DMS153 treated with DMSO at 0.1 percent for 48 hours (cell line): Measurements from ENCODE around the gene GORASP1.

Source experiments
- DNase-seq: peaks from one replicate; lab custom pipeline; 2025; ENCODE audit not compliant: unreplicated experiment; lab: John Stamatoyannopoulos, UW

Gene GORASP1

DNA sequence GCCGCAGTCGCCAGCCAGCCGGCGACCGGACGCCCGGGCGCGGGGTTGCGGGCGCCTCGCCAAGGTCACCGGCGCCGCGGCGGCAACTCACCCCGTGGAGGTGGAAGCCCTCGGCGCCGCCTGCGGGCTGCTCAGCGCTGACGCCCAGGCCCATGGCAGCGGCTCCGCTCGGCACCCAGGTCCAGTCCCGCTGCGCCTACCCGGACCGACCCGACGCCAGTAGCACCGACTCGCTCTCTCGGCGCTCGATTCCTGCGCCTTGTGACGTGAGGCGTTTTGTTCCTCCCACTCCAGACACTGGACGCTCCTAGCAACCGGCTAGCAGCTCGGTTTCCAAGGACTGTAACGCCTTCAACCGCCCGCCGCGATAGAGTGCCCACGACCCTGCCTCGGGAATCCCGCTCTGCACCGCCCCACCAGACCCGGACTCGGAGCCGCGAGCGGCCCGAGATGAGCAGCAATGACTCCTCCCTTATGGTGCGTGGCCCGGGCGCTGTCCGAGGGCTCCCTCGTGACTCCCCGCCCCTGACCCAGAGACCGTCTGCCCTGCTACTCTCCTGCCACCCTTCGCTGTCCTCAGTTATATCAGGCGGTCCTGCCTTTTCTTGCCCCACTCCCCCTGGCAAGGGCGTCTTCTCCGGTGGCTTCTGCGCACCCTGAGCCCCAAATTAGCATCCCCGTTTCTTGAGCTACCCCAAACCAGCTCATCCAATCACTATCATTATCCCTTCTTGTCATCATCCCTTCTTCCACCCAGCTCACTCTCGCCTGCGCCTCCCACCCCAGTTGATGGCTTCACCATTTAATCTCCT, at the start of gene GORASP1, which contains the start of gene TTC21A:
Gene GORASP1, minus strand, starts transcription at position 240 of the 812 bp plus-strand sequence. Its CDS starts 86 bp downstream, at position 154.
Gene TTC21A, plus strand, starts transcription at position 293 of the 812 bp plus-strand sequence. Its CDS starts 158 bp downstream, at position 451.
- peak; percentile 4 for DNase-seq

DNA sequence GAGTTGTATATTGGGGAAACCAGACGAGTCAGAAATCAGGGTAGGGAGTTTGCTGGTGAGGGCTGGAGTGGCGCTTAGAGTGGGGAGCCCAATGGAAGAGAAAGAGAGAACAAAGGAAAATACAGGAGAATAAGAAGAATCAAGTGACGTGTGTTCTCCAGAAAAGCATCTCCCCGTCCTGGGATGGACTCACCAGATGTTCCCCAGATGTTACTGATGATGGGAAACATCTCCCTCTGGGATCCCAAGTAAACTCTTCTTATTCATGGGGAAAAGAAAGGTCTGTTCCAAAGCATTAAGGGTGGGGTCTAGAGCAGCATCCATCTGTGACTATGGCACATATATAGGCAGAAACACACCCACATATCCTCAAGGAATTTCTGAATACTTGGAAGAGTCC, 49.0 kb upstream of the GORASP1 start:
- DNase-seq, result no peak

DNA sequence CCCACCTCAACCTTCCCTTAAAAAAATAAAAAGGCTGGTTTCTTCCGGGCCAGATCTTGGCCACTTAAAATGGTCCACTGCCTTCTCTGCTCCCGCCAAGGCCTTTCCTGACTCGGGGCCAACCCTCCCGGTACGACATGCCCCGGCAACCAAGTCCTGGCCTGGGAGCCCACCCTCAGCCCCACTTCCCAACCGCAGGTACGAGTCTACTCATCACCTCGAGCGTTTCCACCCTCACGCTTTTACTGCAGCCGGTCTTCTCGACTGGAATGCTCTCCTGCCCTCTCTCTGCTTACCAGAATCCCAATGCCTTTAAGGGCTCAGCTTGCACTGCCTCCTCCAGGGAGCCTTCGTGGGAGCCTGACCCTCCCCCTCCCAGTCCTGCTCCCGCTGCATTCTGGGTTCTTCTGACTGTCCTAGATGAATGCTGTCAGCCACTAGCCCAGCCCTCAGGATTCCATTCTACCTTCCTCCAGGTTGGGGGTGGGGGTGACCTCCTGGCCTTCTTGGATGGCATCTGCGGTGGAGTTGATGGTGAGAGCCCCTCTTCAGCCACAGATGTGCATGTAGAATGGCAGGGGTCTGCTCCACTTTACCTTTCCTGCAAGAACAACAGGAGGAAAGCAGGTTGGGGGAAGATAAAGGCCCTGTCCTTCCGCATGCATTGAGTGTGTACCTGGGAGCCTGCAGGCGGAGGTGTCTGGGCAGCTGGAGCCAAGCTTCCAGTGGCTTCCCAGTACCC, 47.0 kb upstream of the GORASP1 start:
- DNase-seq, result no peak

DNA sequence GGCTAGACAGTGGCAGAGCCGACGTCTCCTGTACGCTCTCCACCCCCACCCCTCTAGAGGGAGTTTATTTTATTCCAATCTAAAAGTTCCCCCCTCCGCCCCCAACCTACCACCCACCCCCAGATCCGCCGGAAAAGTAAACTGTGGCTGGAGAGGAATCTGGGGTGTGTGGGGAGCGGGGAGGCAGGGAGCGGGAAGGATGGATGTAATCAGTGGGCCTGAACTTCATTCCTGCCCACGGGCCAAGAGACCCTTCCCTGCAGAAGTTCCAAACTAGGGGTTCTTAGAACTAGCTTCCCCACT, 46.5 kb upstream of the GORASP1 start:
- no peak for DNase-seq

DNA sequence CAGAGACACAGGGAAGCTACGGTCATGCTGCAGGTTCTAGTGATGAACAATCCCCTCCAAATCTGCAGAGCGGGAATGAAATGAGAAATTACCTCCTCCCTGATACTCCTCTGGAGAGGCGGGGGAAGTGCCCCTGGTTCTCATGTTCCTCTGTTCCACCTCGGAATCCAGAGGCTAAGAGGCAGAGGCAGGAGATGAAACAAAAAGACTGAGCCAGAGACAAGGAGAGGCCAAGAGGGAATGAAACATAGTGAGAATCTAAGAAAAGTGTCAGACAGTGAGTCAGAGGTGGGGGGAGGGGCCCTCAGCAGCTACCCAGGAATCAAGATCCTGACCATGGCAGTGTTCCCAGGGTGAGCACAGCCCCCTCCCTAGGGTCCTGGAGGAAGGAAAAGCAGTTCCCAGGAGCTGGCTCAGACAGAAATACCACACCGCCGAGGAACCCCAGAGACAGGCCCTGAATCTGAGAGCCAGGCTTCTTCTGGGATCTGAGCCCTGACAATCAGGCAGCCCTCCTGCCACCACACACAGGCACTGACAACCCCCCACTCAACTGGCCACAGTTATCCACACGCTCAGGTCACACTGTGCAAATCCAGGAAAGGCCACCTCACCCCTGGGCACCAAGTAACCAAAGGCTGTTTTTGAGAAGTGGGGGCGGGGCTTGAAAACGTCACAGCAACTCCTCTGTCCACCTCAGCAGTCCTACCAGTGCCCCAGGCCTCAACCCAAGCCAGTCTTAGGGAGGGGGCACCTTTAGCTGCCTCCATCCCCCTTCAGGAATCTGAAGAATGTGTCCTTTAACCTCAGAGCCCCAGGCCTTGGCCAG, 43.6 kb upstream of the GORASP1 start:
- DNase-seq, result no peak

DNA sequence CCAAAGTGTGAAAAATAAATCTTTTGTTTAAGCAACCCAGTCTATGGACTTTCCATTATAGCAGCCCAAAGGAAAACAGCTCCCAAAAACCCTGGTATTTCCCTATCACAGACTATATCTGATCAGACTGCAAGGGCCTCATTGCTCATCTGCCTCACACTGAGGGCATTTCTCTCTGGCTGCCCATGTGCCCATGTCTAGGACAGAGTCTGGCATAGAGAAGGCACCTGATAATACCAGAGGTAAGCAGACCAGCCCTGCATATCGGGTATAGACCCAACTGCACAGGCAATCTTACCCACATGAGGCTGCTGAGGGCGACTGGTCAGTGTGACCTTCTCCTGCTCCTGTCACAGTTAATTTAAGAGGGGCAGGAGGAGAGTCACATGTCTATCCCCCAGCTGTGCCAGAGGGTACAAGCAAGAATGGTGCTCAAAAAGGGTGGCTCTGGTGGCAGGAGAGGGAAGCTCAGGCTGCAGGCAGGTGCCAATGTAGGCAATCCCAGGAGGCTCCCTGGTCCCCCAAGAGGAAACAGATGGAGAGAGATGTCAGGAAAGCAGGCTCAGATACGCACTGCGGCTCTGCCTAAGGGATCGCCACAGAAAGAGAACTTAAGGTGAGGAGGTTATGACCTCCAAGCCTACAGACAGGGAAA, 42.8 kb upstream of the GORASP1 start:
- peak; percentile 1 for DNase-seq

DNA sequence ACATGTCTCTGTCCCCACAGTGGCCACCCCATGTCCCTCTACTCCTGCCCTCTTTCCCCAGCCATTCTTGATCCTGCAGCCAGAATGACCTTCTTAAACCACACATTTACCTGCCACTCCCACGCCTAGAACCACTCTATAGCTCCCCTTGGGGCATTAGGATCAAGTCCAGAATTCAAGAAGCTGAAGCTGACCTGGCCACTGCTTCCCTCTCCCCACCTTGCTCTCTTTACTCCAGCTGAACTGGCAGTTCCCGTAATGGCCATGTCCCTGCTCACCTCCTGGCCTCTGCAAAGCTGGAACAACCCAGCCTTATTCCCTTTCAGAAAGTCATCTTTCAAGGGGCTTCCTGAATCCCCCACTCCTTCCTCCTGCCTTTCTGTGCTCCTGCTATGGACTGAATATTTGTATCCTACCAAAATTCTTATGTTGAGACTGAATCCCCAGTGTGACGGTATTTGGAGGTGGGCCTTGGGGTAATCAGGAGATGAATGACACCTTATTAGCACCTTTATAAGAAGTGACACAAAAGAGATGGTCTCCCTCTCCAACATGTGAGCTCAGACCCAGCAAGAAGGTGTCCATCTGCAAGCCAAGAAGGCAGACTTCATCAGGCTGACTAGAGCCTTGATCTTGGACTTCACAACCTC, 42.2 kb upstream of the GORASP1 start:
- DNase-seq, result no peak

DNA sequence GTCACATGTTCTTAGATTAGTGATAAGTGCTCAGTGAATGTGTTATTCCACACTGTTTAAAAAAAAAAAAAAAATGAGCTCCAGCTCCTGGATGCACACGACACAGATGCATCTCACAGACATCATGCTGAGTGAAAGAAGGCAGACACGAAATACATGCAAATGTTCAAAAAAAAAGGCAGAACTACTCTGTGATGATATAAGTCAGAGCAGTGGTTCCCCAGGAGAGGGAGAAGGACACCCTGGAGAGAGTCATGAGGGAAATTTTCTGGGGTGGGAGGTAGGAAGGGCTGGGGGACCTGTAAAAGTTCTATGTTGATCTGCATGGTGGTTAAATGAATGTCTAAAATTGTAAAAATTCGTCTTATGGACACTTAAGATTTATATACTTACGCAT, 41.6 kb upstream of the GORASP1 start:
- DNase-seq, result no peak

DNA sequence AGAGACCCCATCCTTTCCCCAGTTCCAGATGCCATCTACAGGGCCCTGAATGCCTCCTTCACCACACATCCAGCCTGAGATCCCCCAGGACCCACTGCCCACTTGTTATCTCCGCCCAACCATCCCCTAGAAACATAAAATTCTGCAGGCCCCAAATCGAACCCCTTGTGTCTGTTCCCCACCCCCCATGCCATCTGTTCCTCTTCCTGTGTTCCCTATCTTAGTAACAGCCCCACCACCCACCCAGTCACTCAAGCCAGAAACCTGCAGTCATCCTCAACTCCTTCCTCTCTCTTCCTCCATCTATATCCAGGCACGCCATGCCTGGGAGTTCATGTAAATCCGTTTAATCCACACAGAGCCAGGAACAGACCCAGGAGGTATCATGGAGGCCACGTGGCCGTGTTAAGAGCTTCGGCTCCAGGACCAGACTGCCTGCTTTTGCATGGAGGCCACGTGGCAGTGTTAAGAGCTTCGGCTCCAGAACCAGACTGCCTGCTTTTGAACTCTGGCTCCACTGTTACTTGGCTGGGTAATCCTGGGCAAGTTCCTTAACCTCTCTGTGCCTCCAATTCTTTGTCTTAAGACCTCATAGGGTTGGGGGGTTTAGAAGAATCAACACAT, 41.1 kb upstream of the GORASP1 start:
- DNase-seq, result no peak

DNA sequence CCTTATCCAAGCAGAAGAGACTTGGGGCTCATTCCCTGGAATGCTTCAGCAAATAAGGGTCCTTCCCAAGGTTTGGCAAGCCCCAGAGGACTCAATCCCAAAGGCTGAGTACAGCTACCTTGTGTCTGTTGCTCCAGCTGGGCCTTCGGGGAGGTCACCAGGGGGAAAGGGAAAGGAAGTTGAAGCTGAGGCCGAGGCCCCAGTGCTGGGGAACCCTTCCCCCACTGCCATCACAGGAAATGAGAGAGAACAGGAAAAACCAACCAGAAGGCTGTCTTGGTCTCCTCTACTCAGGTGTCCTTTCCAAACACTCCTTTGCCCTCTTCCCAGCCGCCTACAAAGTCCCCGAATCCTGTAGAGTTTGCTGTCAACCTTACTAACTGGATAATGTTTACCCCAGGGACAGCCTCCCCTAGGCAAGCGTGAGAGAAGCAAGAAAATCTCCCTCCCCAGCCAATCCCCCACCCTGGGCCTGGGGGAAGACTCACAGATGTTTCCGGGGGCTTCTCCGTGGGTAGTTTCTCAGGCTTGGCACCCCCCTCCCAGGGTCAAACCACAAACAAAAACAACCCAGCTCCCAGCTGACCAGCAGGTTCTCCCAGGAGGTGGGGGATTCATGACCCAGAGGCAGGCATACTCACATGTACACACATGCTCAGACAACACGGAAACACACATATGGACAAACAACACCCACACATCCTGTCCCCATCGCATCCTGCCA, 40.4 kb upstream of the GORASP1 start:
- DNase-seq, result no peak

DNA sequence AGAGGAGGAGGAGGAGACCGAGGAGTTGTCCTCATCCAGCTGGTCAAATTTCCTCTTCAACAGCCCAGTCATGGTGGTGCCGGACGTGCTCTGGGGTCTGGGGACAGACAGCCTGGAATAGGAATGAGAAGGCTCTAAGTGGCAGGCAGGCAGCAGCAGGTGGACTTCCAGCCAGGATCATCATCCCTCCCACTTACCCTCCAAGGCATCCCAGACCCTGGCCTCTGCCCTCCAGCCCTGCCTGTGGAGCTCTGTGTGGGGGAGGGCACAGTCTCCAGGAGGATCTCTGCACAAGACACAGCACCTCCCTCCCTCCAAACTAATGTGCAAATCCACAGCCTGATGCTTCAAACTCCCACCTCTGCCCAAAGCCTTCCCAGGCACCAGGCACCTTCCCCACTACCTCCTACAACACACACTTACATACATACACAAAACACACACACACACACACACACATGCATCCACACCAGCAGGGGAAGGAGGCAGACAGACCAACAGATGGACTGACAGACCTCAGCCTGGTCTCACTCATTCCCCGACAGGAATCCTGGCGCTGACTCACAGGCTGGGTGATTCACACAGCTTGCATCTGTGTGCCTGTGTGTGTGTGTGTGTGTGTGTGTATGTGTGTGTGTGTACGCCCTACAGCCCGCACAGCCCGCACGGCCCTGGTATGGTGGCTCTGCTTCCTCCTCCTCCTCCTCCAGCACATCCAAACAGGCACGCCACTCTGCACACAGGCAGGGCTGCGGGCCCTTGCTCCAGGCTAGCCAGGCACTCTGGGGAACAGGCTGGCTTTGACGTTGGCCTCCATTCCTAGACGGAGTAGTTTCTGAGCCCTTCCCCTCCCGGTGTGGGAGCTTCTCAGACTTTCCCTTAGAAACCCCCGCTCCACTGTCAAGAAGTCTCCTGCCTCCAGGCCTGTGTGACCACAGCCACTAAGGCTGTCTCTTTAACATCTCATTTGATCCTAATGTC, 39.5 kb upstream of the GORASP1 start:
- no peak for DNase-seq

DNA sequence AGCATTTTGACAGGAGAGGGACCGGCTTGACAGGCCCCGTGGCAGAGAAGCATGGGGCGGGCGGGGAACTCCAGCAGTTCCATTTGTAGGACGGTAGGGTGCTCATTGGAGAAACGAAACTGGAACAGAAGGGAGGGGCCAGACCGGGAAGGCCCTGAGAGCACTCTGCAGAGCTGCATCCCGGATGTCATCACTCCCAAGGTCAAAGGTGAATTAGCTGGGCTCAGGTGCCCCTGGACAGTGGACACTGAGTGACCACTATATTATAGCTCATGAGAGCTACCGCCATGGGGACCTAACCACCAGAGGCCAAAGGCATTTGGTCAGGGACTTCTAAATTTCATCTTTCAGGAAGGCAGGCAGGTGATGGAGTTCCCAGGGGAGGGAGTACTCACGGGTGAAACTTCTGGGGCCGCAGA, 38.7 kb upstream of the GORASP1 start:
- no peak for DNase-seq

DNA sequence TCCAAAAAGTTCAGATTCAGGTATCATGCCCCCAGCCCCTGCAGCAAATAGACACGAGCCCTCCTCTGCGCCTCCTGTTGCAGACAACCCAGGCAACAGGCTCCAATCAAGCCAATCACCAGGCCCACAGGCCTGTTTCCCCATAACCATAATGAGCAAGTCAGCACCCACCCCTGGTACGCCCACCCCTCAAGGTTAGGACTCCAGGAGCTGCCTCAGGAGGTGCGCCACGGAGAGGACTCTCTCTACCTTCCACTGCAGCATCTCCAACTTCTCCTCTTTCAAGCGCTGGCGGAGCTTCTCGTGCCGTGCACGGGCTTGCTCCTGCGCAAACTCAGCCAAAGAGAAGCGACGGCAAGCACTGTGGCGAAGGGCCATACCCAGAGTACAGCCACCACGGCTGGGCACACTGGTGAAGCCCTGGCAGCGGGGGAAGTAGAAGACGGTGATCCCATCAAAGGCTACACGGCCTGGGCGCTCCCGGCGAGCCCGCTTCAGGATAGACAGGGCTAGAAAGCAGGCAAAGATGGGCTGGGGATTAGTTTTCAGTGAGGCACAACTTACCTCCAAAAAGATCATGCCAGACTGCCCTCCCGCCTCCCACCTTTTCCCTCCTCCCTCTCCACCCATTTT, 37.4 kb upstream of the GORASP1 start:
- DNase-seq, result no peak

DNA sequence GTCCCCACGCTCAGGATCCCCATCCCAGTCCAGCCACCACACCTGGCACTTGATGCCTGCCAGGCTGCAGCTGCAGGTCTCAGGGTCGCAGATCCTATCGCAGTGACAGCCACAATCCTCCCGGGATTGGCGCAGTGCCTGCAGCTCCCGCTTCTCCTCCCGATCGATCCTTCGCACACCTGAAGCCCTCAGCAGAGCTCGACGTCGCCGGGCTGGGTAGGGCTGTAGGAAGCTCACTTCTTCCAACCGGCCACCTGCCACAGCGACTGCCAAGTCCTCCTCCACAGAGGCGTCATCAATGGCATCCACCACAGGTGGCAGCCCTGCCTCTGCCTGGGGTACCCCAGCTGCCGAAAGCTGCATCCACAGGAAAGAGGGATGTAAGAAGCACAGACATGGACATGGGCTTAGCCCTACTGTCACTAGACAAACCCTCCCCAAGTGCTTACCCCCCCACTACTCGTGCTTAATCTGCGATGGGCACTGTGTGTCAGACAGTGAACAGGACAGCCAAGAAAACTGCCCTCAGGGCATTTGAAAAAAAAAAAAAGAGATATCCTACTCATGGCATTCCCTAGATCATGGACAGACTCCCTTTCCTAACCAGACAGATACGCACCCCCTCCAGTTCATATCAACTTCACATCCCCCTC, 36.8 kb upstream of the GORASP1 start:
- no peak for DNase-seq

DNA sequence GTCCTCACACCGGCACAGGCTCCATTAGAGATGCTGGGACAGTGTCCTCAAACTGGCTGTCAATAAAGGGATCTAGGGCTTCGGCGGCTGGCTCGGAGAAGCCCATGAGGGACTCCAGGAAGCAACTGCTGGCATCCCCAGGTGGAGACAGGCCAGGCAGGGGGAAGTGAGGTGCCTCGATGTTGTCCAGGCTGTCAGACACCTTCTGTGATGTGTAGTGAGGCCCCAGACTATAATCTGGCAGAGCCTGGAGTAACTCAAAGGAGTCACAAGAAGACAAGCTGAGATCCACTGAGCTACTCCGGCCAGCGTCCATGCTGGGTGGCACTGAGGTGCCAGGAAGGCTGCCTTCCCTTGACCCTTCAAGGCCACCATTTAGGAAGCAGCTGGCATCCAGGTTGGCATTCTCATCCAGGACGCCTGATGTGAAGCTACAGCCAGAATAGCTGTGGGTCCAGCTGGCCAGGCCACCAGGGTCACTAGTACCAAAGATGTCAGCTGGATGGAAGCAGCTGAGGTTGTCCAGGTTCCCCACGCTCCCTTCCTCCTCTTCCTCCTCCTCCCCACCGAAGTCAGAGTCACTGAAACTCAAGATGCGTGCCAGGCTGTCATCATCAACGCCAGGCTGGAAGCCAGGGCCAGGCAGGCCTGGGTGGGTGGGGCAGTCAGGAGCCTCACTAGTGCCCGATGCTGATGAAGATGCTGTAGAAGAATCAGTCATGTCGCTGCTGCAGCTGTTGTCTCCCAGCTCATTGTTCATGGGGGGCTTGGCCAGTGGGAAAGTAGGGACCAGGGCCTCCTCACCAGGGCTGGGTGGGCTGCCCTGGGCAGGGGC, 35.8 kb upstream of the GORASP1 start:
- DNase-seq, result no peak

DNA sequence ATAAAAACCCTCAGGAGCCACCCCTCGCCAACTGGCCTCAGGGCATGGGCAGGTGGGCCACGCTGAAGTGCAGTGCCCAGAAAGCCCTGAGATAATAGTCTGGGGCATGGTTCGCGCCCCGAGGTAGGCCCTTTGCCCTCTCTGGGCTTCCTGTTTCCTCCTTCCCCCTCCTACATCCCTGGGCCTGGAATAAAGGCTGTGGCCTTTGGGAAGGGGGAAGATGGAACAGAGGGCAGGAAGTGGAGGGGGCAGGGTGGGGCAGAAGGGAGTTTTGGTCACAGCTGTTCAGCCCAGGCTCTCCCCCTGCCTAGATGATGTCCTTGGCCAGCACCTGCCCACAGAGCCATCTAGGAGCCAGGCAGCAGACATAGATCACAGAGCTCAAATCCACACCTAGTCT, 34.6 kb upstream of the GORASP1 start:
- peak; percentile 3 for DNase-seq
